Measurements from ENCODE around the gene TRAPPC6A.

TRAPPC6A gene

GRCh38 chr19:45184115-45184514, 6.1 kb upstream of the TRAPPC6A start:
- no peak for DNase-seq

- DNase-seq = no peak
Measured at GRCh38 chr19:45182758-45183157, 4.7 kb upstream of the TRAPPC6A start.

GRCh38 chr19:45180936-45181335, 2.9 kb upstream of the TRAPPC6A start:
- no peak for DNase-seq

GRCh38 chr19:45179892-45180370, 1.9 kb upstream of the TRAPPC6A start:
- DNase-seq = no peak

- DNase-seq = peak; percentile 37
Measured at GRCh38 chr19:45179072-45179891, 1.2 kb upstream of the TRAPPC6A start.

- DNase-seq = peak; percentile 100
Measured at GRCh38 chr19:45178262-45179071, 430 bp upstream of the TRAPPC6A start, which contains the start of gene BLOC1S3. TSS of gene BLOC1S3 (plus strand) at chr19:45178784. CDS start at chr19:45179297, 513 bp downstream.

- no peak for DNase-seq
Measured at GRCh38 chr19:45175515-45176345, 2.3 kb downstream of the TRAPPC6A start.

- no peak for DNase-seq
Measured at GRCh38 chr19:45173816-45174215, 4.2 kb downstream of the TRAPPC6A start.

GRCh38 chr19:45172611-45173208, 5.3 kb downstream of the TRAPPC6A start:
- DNase-seq = no peak

GRCh38 chr19:45172173-45172572, 5.9 kb downstream of the TRAPPC6A start:
- DNase-seq = peak; percentile 57

- DNase-seq = peak; percentile 62
Measured at GRCh38 chr19:45171211-45171623, 6.8 kb downstream of the TRAPPC6A start.

- no peak for DNase-seq
Measured at GRCh38 chr19:45170146-45171106, 7.6 kb downstream of the TRAPPC6A start.

- no peak for DNase-seq
Measured at GRCh38 chr19:45169602-45170001, 8.4 kb downstream of the TRAPPC6A start.

GRCh38 chr19:45168767-45169351, 9.2 kb downstream of the TRAPPC6A start:
- DNase-seq = no peak

- no peak for DNase-seq
Measured at GRCh38 chr19:45166723-45167252, 11.2 kb downstream of the TRAPPC6A start.

- DNase-seq = peak; percentile 61
Measured at GRCh38 chr19:45164577-45165335, 13.3 kb downstream of the TRAPPC6A start.

GRCh38 chr19:45163751-45164460, 14.1 kb downstream of the TRAPPC6A start:
- DNase-seq = no peak

- no peak for DNase-seq
Measured at GRCh38 chr19:45163156-45163555, 14.9 kb downstream of the TRAPPC6A start.

- no peak for DNase-seq
Measured at GRCh38 chr19:45162608-45163143, 15.4 kb downstream of the TRAPPC6A start.

Measured in CD4-positive, alpha-beta T cell treated with Interleukin-6 for 4 hours (primary cell).